Measurements from ENCODE around the gene RADX.

- TF ChIP-seq CTCF (IDR thresholded peaks at IDR 0.05 in 8 of 11, conservative IDR thresholded peaks at IDR 0.05 in 3 of 11) (no peak), POLR2AphosphoS5 (IDR thresholded peaks at IDR 0.05) (no peak)
Observed at GRCh38 chrX:106613277-106613676, 1.5 kb downstream of the RADX start.

Measured in spleen (tissue), 7 donors.